ENCODE data around the gene ACADL. TPM values are rescaled to one million over a fixed set of nuclear protein-coding genes. Genes with fewer than 3 reads are reported as not detected.

ACADL gene
- total and polyA plus RNA-seq, 5 donors from 2014 or later: not detected

- peaks cover 16% of the 10 kb centered on the region for H3K27me3 ChIP-seq (ENCODE audit: control insufficient read depth, insufficient read depth, low read length)
- peaks cover 39% of the 10 kb centered on the region for H3K27me3 Mint-ChIP-seq
Observed at GRCh38 chr2:210227290-210228088, 2.2 kb upstream of the ACADL start.

DNA sequence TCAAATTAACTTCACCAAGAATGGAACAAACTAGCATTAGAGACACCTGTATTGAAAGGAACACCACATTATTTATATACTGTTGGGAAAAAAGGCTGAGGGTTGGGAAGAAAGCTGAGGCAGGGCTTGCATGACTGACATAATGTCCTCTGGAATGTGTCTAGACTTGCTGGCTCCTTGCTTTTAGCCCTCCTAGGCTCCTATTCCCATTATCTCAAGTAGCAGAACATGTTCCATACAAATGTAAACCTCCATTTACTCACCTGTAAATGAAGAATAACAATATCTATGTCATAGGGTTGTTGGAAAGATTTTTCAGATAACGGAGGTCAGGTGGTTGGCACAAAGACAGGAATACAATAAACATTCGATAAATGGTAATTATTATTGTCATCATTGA lies 976 bp upstream of the ACADL start:
- Histone ChIP-seq H3K9me3 (ENCODE audit: control insufficient read depth in 2 of 2, low read length in 2 of 2) (no peaks in the 10 kb centered on the region), H3K27me3 (ENCODE audit: control insufficient read depth, insufficient read depth, low read length) (peaks cover 17% of the 10 kb centered on the region), H3K4me3 (ENCODE audit: low read depth, low read length) (no peak overlapping the region), H3K27ac (ENCODE audit: insufficient read depth, low read length, poor library complexity, severe bottlenecking) (no peak overlapping the region), H3K36me3 (ENCODE audit: control insufficient read depth, insufficient read depth, low read length) (no peaks in the 10 kb centered on the region), H3K4me1 (ENCODE audit: control insufficient read depth, insufficient read depth, low read length, poor library complexity, severe bottlenecking) (no peaks in the 10 kb centered on the region)
- peaks cover 52% of the 10 kb centered on the region for H3K27me3 Mint-ChIP-seq
- DNase-seq (no peak), ATAC-seq (ENCODE audit: low read depth in 2 of 2) (no peak)
- no peaks in the 10 kb centered on the region for H3K36me3 Mint-ChIP-seq
- H3K27ac Mint-ChIP-seq: no peak overlapping the region
- H3K4me3 Mint-ChIP-seq: no peak overlapping the region
- peaks cover 0 to 2% (median 0%) of the 10 kb centered on the region in 7 donors for H3K9me3 Mint-ChIP-seq
- peaks cover 0 to 6% (median 3%) of the 10 kb centered on the region in 4 donors for H3K4me1 Mint-ChIP-seq

More at GRCh38 chr2:210227290-210228088, 2.2 kb upstream of the ACADL start:
- no peak for DNase-seq
- Histone ChIP-seq H3K27ac (ENCODE audit: insufficient read depth, low read length, poor library complexity, severe bottlenecking) (no peak overlapping the region), H3K9me3 (ENCODE audit: control insufficient read depth in 2 of 2, low read length in 2 of 2) (no peaks in the 10 kb centered on the region), H3K4me3 (ENCODE audit: low read depth, low read length) (no peak overlapping the region), H3K36me3 (ENCODE audit: control insufficient read depth, insufficient read depth, low read length) (no peaks in the 10 kb centered on the region), H3K4me1 (ENCODE audit: control insufficient read depth, insufficient read depth, low read length, poor library complexity, severe bottlenecking) (no peaks in the 10 kb centered on the region)
- Mint-ChIP-seq H3K4me1 (peaks cover 0 to 6% (median 3%) of the 10 kb centered on the region in 4 donors), H3K4me3 (no peak overlapping the region), H3K9me3 (peaks cover 0 to 2% (median 0%) of the 10 kb centered on the region in 7 donors), H3K36me3 (no peaks in the 10 kb centered on the region), H3K27ac (no peak overlapping the region)
- no peak for ATAC-seq (ENCODE audit: low read depth in 2 of 2)

GRCh38 chr2:210224591-210224940 lies 681 bp downstream of the ACADL start:
- H3K27ac Mint-ChIP-seq: no peak overlapping the region
- ATAC-seq (ENCODE audit: low read depth in 2 of 2) (no peak), DNase-seq (no peak)
- H3K9me3 Mint-ChIP-seq: peaks cover 0 to 2% (median 0%) of the 10 kb centered on the region in 7 donors
- Histone ChIP-seq H3K4me3 (ENCODE audit: low read depth, low read length) (no peak overlapping the region), H3K36me3 (ENCODE audit: control insufficient read depth, insufficient read depth, low read length) (no peaks in the 10 kb centered on the region), H3K9me3 (ENCODE audit: control insufficient read depth in 2 of 2, low read length in 2 of 2) (no peaks in the 10 kb centered on the region), H3K27me3 (ENCODE audit: control insufficient read depth, insufficient read depth, low read length) (peaks cover 17% of the 10 kb centered on the region), H3K27ac (ENCODE audit: insufficient read depth, low read length, poor library complexity, severe bottlenecking) (no peak overlapping the region), H3K4me1 (ENCODE audit: control insufficient read depth, insufficient read depth, low read length, poor library complexity, severe bottlenecking) (no peaks in the 10 kb centered on the region)
- H3K27me3 Mint-ChIP-seq: peaks cover 60% of the 10 kb centered on the region
- H3K4me1 Mint-ChIP-seq: peaks cover 0 to 6% (median 3%) of the 10 kb centered on the region in 4 donors
- H3K36me3 Mint-ChIP-seq: no peaks in the 10 kb centered on the region
- peak overlapping the region in 1 of 4 donors; percentile 1 for H3K4me3 Mint-ChIP-seq

DNA sequence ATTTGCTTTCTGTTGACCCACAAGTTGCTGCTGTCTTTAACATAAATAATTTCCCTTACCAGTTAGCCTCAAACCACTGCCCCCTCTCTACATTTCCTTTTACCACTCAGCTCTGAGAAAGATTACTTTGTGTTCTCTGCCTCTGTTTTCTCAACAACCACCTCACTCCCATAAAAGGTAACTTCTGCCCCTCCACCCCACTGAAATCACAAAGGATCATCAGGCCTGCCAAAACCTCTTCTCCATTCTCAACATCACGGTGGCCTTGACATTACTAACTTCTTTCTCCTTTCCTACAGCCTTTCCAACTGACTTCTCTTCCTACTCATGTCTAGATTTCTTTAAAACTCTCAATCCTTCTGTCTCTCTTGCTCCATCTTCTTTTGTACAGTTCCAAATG lies 10.1 kb downstream of the ACADL start:
- no peaks in the 10 kb centered on the region for H3K4me1 ChIP-seq (ENCODE audit: control insufficient read depth, insufficient read depth, low read length, poor library complexity, severe bottlenecking)
- ATAC-seq (ENCODE audit: low read depth in 2 of 2): no peak

GRCh38 chr2:210210185-210210584 lies 15.1 kb downstream of the ACADL start:
- no peak for ATAC-seq (ENCODE audit: low read depth in 2 of 2)
- no peaks in the 10 kb centered on the region for H3K9me3 ChIP-seq (ENCODE audit: control insufficient read depth in 2 of 2, low read length in 2 of 2)
- H3K36me3 Mint-ChIP-seq: no peaks in the 10 kb centered on the region
- H3K27ac ChIP-seq (ENCODE audit: insufficient read depth, low read length, poor library complexity, severe bottlenecking): no peak overlapping the region
- no peak overlapping the region for H3K27ac Mint-ChIP-seq
- no peaks in the 10 kb centered on the region for H3K27me3 ChIP-seq (ENCODE audit: control insufficient read depth, insufficient read depth, low read length)
- no peaks in the 10 kb centered on the region for H3K4me1 Mint-ChIP-seq
- H3K4me3 Mint-ChIP-seq: no peak overlapping the region
- no peaks in the 10 kb centered on the region for H3K36me3 ChIP-seq (ENCODE audit: control insufficient read depth, insufficient read depth, low read length)
- no peak for DNase-seq
- no peaks in the 10 kb centered on the region for H3K4me1 ChIP-seq (ENCODE audit: control insufficient read depth, insufficient read depth, low read length, poor library complexity, severe bottlenecking)
- H3K27me3 Mint-ChIP-seq: peaks cover 23% of the 10 kb centered on the region
- H3K9me3 Mint-ChIP-seq: no peaks in the 10 kb centered on the region
- no peak overlapping the region for H3K4me3 ChIP-seq (ENCODE audit: low read depth, low read length)

More for the DNA sequence above, 10.1 kb downstream of the ACADL start:
- Histone ChIP-seq H3K27ac (ENCODE audit: insufficient read depth, low read length, poor library complexity, severe bottlenecking) (no peak overlapping the region), H3K27me3 (ENCODE audit: control insufficient read depth, insufficient read depth, low read length) (no peaks in the 10 kb centered on the region), H3K36me3 (ENCODE audit: control insufficient read depth, insufficient read depth, low read length) (no peaks in the 10 kb centered on the region), H3K4me3 (ENCODE audit: low read depth, low read length) (no peak overlapping the region), H3K9me3 (ENCODE audit: control insufficient read depth in 2 of 2, low read length in 2 of 2) (no peaks in the 10 kb centered on the region)
- H3K4me1 Mint-ChIP-seq: no peaks in the 10 kb centered on the region
- H3K27ac Mint-ChIP-seq: no peak overlapping the region
- H3K27me3 Mint-ChIP-seq: peaks cover 4% of the 10 kb centered on the region
- no peak overlapping the region for H3K4me3 Mint-ChIP-seq
- no peaks in the 10 kb centered on the region for H3K36me3 Mint-ChIP-seq
- H3K9me3 Mint-ChIP-seq: no peaks in the 10 kb centered on the region
- DNase-seq: no peak

DNA sequence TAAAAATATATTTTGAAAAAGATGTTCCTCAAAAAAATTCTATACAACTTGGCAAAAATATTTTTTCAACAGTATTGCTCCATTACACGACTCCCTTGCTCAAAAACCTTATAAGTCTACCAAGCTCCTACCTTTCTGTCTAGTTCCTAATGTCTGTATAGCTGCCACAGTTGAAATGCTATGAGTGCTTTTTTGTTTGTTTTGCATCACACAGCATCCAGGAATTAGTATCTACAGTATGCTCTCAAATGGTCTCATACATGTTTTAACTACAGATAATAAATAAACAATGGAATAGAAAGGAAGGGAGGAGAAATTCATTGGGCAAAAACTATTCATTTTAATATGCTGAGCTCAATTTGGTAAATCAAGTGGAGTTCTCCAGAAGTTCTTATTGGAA lies 17.3 kb downstream of the ACADL start:
- no peak overlapping the region for H3K27ac Mint-ChIP-seq
- H3K36me3 Mint-ChIP-seq: no peaks in the 10 kb centered on the region
- no peaks in the 10 kb centered on the region for H3K9me3 ChIP-seq (ENCODE audit: control insufficient read depth in 2 of 2, low read length in 2 of 2)
- H3K4me1 ChIP-seq (ENCODE audit: control insufficient read depth, insufficient read depth, low read length, poor library complexity, severe bottlenecking): no peaks in the 10 kb centered on the region
- no peak overlapping the region for H3K27ac ChIP-seq (ENCODE audit: insufficient read depth, low read length, poor library complexity, severe bottlenecking)
- no peaks in the 10 kb centered on the region for H3K27me3 ChIP-seq (ENCODE audit: control insufficient read depth, insufficient read depth, low read length)
- DNase-seq: no peak
- H3K4me3 Mint-ChIP-seq: no peak overlapping the region
- peaks cover 41% of the 10 kb centered on the region for H3K27me3 Mint-ChIP-seq
- no peak overlapping the region for H3K4me3 ChIP-seq (ENCODE audit: low read depth, low read length)
- ATAC-seq (ENCODE audit: low read depth in 2 of 2): no peak
- H3K9me3 Mint-ChIP-seq: no peaks in the 10 kb centered on the region
- H3K4me1 Mint-ChIP-seq: no peaks in the 10 kb centered on the region
- H3K36me3 ChIP-seq (ENCODE audit: control insufficient read depth, insufficient read depth, low read length): no peaks in the 10 kb centered on the region

GRCh38 chr2:210203558-210203957 lies 21.7 kb downstream of the ACADL start:
- Histone ChIP-seq H3K9me3 (ENCODE audit: control insufficient read depth in 2 of 2, low read length in 2 of 2) (no peaks in the 10 kb centered on the region), H3K4me3 (ENCODE audit: low read depth, low read length) (no peak overlapping the region), H3K4me1 (ENCODE audit: control insufficient read depth, insufficient read depth, low read length, poor library complexity, severe bottlenecking) (no peaks in the 10 kb centered on the region), H3K27me3 (ENCODE audit: control insufficient read depth, insufficient read depth, low read length) (no peaks in the 10 kb centered on the region), H3K27ac (ENCODE audit: insufficient read depth, low read length, poor library complexity, severe bottlenecking) (no peak overlapping the region), H3K36me3 (ENCODE audit: control insufficient read depth, insufficient read depth, low read length) (no peaks in the 10 kb centered on the region)
- Mint-ChIP-seq H3K36me3 (no peaks in the 10 kb centered on the region), H3K4me1 (no peaks in the 10 kb centered on the region), H3K27me3 (peaks cover 44% of the 10 kb centered on the region), H3K27ac (no peak overlapping the region), H3K4me3 (no peak overlapping the region), H3K9me3 (no peaks in the 10 kb centered on the region)
- no peak for ATAC-seq (ENCODE audit: low read depth in 2 of 2)
- no peak for DNase-seq

DNA sequence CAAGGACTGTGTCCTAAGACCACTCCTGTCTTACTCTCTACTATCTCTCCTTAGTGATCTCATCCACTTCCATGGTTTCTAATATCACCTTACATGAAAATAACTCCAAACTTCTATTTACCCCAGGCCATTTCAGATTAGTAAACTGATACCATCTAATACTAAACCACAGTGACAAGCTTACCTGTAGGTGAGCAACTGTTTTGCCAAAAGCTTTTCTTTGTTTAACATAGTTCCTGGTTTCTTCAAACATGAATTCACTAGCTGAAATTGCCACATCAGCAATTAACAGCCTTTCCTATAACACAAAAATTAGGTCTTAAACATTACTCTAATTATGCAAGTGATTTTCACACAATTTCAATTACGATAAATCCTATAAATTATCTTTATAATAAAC lies 22.1 kb downstream of the ACADL start:
- Mint-ChIP-seq H3K36me3 (no peaks in the 10 kb centered on the region), H3K4me1 (no peaks in the 10 kb centered on the region), H3K4me3 (peak overlapping the region in 1 of 4 donors; percentile 28), H3K27me3 (peaks cover 44% of the 10 kb centered on the region), H3K9me3 (no peaks in the 10 kb centered on the region), H3K27ac (no peak overlapping the region)
- no peak for ATAC-seq (ENCODE audit: low read depth in 2 of 2)
- no peak overlapping the region for H3K27ac ChIP-seq (ENCODE audit: insufficient read depth, low read length, poor library complexity, severe bottlenecking)
- no peak for DNase-seq
- no peaks in the 10 kb centered on the region for H3K27me3 ChIP-seq (ENCODE audit: control insufficient read depth, insufficient read depth, low read length)
- H3K4me1 ChIP-seq (ENCODE audit: control insufficient read depth, insufficient read depth, low read length, poor library complexity, severe bottlenecking): no peaks in the 10 kb centered on the region
- H3K4me3 ChIP-seq (ENCODE audit: low read depth, low read length): no peak overlapping the region
- H3K36me3 ChIP-seq (ENCODE audit: control insufficient read depth, insufficient read depth, low read length): no peaks in the 10 kb centered on the region
- H3K9me3 ChIP-seq (ENCODE audit: control insufficient read depth in 2 of 2, low read length in 2 of 2): no peaks in the 10 kb centered on the region
